HG03439 (cell line): ENCODE measurements around the gene ZSWIM3.

Experiments used
- ATAC-seq: cut with Tn5 transposase; IDR thresholded peaks from one replicate; pipeline ENCODE4 v1.9.1; 2021; ENCODE audit warnings: mild to moderate bottlenecking, moderate library complexity; ENCODE audit not compliant: unreplicated experiment

Gene ZSWIM3

GRCh38 chr20:45908084-45908483, 50.7 kb downstream of the ZSWIM3 start:
- no peak for ATAC-seq

DNA sequence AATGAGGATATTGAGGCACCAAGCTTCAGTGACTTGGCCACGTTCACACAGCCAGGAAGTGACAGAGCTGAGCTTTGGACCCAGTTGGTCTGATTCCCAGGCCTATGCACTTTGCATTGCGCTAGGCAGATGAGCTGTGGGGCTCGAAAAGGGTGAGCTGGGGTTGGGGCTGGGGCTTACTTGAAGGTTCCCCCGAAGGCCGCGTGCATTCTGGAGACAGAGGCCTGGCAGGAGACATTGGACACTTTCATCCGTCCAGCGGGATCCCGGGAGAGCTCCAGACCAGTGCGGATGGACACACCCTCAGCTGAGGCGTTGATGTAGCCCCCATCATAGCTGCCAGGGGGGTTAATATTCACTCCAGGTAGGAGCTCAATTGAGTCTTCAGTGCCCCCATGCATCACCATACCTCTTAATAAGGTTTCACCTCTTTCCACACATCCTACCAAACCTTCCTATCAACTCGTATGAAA, 52.0 kb downstream of the ZSWIM3 start:
- no peak for ATAC-seq

- ATAC-seq: no peak
These were observed 52.6 kb downstream of the ZSWIM3 start for GRCh38 chr20:45909817-45910669.

DNA sequence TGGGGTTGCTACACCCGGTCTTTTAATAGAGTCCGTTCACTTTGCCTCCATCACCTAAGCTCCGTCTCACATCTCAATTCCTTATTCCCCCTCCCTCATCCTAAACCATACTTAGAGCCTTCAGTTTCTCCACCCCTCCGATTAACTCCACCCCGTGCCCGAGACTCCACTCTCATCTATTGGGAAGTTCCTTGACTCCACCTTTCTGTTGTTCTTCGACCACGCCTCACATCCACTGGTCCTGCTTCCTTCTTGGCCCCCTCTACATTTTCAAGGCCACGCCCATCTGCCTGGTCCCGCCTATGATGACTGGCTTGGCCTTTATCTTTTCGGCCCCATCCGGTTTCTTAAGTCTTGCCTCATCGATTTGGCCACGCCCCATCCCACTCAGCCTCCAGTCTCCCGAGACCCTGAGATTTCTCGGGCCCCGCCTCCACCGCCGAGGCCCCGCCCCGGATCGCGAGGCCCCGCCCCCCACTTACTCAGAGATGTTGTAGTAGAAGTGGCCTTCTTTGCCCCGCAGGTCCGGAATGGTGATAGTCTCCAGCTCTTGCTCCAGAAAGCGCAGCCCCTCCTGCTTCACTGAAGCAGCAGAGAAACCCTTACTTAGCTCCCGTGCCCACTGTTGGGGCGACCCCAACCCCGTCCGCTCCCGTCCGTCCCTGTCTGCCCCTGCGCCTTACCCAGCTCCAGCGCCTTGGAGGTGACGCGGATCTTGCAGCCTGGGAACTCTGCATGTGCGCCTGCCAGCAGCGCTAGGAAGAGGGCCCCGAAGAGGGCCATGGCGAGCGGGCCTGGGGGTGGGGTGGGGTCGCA, 53.5 kb downstream of the ZSWIM3 start:
- ATAC-seq: peak; percentile 80

GRCh38 chr20:45911486-45912343, 54.3 kb downstream of the ZSWIM3 start, which contains the start of gene PLTP:
TSS of gene PLTP (minus strand) at chr20:45912155. CDS start at chr20:45911452, 703 bp downstream.
- ATAC-seq: no peak

DNA sequence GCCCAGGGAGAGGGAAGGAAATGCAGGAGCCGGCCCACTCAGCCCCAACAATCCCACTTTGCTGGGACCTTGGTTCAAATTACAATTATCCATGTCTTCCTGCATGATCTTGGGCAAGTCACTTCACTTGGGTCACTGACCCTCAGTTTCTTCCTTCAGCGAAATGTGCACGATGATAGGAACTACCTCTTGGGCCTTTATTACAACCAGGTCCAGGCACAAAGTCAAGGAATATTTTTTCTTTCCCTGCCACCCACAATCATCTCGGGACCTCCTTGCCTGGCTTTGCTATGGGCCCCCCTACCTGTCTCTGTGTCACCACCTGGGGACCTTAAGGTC, 54.9 kb downstream of the ZSWIM3 start:
- ATAC-seq: no peak

DNA sequence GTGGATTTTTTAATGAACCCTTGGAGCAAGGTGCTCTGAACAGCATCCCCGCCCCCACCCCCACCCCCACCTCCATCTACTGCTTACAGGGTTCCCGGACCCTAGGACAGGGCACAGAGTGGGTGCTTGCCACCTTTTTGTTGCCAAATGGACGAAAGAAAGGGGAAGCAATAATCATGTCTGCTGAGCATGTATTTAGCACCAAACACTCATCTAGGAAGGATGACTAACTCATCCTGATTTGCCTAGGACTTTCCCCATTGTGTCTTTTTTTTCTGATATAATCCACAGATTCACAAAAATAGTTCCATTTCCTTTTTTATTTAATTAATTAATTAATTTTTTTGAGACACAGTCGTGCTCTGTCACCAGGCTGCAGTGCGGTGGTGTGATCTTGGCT, 55.7 kb downstream of the ZSWIM3 start:
- no peak for ATAC-seq

GRCh38 chr20:45917790-45918141, 60.4 kb downstream of the ZSWIM3 start:
- no peak for ATAC-seq

- ATAC-seq: no peak
These were observed 60.8 kb downstream of the ZSWIM3 start for GRCh38 chr20:45918182-45918737.

DNA sequence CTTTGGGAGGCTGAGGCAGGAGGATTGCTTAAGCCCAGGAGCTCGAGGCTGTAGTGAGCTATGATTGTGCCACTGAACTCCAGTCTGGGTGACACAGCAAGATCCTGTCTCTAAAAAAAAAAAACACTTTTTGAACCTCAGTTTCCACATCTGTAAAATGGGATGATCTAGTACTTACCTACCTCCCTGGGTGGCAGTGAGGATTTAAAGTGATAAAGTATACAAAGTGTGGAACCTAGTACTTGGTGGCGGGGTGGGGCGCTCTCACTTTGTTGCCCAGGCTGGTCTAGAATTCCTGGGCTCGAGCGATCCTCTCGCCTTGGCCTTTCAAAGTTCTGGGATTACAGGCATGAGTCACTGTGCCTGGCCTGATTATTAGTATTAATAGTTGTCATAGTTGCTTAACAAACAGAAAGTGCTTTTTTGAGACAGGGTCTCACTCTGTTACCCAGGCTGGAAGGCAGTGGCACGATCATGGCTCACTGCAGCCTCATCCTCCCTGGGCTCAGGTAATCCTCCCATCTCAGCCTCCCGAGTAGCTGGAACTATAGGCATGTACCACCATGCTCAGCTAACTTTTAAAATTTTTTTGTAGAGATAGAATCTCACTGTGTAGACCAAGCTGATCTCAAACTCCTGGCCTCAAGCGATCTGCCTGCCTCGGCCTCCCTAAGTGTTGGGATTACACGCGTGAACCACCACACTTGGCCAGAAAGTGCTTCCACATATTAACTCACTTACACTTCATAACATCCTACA, 61.5 kb downstream of the ZSWIM3 start:
- no peak for ATAC-seq

DNA sequence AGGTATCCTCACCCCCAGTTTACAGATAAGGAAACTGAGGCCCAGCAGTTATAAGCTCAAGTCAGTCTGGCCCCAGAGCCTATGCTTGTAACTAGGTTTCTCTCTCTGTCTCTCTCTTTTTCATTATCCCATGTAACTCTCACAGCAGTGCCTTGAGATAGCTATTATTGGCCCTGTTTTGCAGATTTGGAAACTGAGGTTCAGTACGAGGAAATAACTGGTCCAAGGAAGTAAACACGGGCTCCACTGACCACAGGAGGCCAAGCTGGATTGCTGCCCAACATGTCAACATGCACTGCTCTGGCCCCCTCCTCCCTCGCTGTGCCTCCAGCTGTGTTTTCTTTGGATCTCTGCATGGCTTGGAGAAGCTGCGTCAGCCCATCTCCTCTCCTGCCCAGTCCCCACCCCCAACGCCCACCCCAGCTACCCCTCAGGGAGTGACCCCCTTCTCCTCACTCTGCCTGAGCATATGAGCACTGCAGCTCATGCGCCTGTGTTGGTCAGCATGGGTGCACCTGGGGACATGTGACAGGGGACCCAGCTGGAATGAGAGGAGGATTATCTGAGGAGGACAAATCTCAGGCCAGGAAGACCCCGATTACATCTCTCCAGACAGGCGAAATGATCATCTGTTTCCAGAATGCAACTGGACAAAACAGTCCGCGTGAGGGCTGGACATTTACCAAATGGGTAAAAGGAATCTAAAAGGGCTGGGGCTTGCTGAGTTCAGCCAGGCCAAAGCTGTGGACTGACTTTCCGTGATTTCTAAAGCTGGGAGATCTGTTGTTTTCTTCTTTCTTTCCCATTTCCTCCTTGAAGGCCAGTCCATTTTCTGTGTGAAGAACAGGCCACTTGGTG, 62.4 kb downstream of the ZSWIM3 start:
- no peak for ATAC-seq

- ATAC-seq: no peak
These were observed 63.3 kb downstream of the ZSWIM3 start for GRCh38 chr20:45920462-45921336.

GRCh38 chr20:45921337-45922189, 64.1 kb downstream of the ZSWIM3 start:
- ATAC-seq: no peak

DNA sequence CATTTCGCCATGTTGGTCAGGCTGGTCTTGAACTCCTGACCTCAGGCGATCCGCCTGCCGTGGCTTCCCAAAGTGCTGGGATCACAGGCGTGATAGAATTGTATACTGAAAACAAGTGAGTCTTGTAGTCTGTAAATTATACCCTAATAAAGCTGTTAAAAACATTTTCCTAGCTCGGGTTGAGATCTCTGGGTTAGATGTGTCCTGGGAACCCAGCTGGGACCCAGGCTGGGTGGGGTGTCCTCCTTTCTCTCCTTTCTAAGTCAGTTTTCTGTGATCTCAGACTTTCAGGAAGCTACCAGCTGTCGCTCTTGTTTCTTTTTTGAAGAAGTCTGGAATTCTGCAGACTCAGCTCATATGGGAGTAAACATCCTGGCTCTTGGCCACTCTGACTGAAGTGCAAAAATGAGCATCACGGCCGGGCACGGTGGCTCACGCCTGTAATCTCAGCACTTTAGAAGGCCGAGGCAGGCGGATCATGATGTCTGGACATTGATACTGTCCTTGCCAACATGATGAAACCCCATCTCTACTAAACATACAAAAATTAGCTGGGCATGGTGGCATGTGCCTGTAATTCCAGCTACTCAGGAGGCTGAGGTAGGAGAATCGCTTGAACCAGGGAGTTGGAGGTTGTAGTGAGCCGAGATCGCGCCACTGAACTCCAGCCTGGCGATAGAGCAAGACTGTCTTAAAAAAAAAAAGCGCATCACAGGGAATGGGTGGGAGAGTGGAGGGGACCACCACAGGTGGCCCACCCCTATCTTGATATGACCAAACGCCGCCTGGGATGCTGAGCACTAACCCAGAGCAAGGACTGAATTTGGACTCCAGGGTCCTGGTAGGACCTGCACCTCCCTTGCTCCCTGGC, 67.2 kb downstream of the ZSWIM3 start:
- no peak for ATAC-seq

- no peak for ATAC-seq
These were observed 68.5 kb downstream of the ZSWIM3 start for GRCh38 chr20:45925821-45926506.

GRCh38 chr20:45926731-45927070, 69.3 kb downstream of the ZSWIM3 start:
- ATAC-seq: no peak
